OCI-LY1 (cell line): ENCODE data around the gene MPRIP.

ENCODE experiments used
- EZH2 ChIP-seq: fragments of 200-600 bp; sonication (generic), shearing (Covaris generic); IDR thresholded peaks from 2 replicates; pipeline ENCODE4 v1.8.0; 2017; ENCODE audit warnings: borderline replicate concordance, mixed run types, mild to moderate bottlenecking, antibody characterized with exemption, low read length, moderate library complexity, mixed read lengths
- TF ChIP-seq, protein P1 (sequence below): fragments of 200-600 bp; sonication (generic), shearing (Covaris generic); IDR thresholded peaks from 2 replicates; pipeline ENCODE4 v1.5.1; 2017; ENCODE audit warnings: mild to moderate bottlenecking, antibody characterized with exemption, low read length, moderate library complexity, mixed read lengths

DNA sequence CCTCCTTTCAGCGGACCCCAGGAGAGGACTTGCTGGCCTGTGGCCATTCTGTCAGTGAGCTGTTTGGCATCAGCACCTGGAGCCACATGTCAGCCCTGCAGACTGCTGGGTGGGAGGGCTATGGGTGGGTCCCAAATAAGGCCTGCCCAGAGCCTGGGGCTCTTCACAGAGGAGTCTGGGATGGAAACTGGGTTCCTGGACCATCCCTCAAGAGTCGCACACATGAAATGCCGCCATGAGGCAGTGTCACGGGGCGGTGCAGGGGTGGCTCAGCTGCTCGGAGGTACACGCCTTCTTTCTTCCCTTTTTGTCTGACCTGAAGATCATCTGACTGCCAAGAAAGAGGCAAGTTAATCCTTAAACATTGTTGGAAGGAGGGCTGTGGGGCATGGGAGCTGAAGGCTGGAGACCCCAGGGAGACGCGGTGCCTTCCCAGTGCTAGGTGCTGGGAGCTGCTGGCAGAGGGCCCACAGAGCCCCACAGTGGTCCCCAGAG is 14.8 kb downstream of the MPRIP start:
- TF ChIP-seq, protein P1, sequence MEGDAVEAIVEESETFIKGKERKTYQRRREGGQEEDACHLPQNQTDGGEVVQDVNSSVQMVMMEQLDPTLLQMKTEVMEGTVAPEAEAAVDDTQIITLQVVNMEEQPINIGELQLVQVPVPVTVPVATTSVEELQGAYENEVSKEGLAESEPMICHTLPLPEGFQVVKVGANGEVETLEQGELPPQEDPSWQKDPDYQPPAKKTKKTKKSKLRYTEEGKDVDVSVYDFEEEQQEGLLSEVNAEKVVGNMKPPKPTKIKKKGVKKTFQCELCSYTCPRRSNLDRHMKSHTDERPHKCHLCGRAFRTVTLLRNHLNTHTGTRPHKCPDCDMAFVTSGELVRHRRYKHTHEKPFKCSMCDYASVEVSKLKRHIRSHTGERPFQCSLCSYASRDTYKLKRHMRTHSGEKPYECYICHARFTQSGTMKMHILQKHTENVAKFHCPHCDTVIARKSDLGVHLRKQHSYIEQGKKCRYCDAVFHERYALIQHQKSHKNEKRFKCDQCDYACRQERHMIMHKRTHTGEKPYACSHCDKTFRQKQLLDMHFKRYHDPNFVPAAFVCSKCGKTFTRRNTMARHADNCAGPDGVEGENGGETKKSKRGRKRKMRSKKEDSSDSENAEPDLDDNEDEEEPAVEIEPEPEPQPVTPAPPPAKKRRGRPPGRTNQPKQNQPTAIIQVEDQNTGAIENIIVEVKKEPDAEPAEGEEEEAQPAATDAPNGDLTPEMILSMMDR = no peak
- no peak for TF ChIP-seq EZH2
